SKM-1 (cell line): Measurements from ENCODE around the gene A1CF.

Source experiments
- DNase-seq: peaks from one replicate; lab custom pipeline; 2025; ENCODE audit not compliant: unreplicated experiment; lab: John Stamatoyannopoulos, UW

Gene A1CF

DNA sequence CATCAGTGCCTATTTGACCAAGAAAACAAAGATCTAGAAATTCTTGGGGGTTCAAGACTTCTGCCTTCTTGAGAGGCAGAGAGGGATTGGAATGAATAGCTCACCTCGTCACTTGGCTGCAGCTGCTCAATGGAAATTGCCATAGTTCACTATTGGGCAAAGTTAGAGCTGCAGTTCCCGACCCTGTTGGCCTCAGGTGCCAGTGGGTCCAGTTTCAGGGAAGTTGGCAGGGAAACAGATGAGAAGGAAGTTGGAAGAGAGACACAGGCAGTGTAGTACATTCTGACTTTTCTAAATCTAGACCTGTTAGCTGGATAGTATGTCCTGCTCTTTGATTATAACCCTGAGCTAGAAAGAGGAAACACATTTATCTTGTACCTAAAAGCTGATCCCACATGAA, 19.1 kb downstream of the A1CF start:
- no peak for DNase-seq

DNA sequence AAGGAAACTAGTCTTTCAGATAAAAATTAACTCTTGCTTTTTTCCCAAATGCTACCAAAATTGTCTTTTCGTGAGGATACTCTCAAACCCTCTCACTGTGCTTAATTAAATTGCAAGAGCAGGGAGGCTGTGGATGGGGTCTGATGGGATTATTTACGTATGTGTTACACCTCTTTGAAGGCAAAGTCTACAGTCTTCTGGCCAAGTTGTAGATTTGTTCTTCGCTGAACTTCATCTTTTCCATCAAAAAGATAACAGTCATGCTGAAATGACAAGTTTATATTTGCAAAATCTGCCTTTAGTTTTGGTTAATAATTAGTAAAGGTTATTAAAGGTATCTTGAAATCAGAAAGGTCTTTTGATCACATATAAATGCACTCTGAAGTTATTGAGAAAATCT, 22.7 kb downstream of the A1CF start:
- DNase-seq, result no peak

DNA sequence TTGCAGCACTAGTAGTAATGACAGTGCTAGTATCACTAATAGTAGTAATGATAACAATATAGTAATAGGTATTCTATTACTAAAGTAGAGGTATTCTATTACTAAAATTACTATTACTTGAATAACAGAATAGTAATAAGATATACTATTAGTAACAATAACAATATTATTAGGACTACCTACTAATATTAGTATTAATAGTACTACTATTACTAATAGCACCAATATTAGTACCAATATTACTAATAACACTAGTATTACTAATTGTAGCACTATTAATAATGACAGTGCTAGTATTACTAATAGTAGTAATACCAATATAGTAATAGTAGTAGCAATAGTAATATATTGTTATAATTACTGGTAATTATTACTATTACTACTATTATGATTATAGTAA, 24.1 kb downstream of the A1CF start:
- DNase-seq, result no peak

DNA sequence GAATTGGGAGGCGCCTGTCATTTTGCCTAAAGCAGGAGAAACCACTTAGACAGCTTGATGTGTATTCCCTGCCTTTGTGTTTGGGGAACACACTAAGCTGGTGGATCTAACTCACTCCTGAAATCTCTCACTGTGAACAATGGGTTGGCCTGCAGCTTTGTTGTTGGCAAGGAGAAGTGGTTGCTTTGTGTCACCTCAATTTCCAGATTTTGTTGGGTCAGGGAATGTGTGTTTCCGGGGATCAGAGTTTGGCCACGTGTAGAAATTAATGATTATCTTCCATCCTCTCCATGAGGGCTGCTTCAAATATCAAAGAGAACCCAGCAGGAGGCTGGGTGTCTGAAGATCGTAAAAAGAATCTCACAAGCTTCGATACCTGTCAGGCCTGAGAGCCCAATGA, 27.8 kb downstream of the A1CF start:
- DNase-seq, result no peak

DNA sequence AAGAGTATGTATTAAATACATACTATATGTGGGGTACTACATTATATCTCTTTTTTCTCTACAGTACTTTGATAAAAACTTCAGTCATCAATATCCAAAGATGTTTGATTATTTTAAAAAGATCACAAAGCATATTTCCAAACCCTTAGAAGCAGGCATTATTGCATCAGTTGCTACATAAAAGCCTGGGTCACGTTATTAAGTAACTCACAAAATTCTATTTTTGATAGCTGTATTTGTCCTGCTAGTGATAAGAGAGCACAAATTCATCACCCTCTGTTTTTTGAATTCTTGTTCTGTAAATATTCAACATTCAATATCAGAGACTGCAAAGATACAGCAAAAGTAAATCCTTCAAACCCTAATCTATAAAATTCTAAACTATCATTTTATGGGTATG, 30.0 kb downstream of the A1CF start:
- DNase-seq, result no peak

DNA sequence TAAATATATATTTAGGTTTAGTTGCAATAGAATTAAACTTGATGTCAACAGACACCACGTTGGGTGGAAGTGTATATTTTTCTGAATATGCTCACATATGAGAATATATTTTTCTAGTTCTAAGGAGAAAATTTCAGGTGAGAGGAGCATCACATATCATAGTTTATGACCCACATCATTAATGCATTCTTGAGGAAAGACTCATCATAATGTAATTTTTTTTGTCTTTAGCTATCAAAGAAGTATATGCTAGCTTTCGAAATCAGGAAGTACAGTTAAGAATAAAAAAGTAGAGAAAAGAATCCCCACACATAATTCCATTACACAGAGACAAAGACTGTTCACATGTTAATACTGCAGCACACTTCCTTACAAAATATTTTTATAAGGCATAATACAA, 30.4 kb downstream of the A1CF start:
- no peak for DNase-seq

DNA sequence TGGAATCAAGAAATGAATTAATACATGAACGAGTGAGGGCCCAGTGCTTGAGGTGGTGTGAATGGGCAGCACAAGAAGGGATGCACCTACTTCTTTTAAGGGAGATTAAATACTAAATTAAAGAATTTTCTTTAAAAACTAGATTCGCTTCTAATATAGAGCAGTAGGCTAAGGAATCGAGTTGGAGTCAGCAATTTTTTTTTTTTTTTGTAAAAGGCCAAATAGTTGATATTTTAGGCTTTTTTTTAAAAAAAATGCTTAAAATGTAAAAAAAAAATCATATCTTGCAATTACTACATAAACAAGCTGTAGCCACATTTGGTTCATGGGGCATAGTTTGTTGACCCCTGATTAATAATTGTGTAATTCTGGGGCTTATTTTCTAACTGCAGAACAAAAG, 31.9 kb downstream of the A1CF start:
- no peak for DNase-seq

DNA sequence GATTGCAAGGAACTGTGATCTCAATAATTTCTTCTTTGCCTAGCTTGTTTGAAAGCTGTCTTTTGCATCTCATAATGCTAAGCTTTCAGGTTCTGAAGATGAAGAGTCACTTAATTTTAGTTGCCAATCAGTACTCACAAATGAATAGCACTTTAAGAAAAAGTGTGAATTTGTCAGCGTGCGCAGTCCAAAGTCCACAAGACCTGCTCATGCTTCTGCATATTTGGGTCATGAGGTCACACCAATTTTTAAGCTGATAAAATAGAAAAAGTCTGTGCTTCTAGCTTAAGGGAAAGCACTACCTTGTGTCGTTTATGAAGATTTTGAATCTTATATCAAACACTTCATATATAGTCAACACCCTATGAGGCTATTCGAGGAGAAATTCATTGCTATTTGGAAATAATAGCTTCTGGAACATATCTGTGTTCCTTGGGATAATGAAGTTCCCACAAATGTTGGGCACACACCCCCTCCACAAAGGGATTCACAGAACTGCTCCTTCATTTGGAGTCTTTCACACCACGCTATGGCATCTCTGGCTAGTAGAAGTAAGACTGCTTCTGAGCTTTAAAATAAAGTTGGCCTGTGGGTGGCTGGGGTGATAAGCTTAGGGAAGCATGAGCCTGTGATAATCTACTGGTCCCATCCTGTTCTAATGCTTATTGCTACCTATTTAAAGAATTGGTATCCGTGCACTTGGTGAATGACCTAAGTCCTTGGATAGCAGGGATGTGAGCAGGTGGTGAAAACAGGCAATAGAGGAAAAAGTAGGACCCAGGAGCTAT, 33.3 kb downstream of the A1CF start:
- DNase-seq, result no peak

DNA sequence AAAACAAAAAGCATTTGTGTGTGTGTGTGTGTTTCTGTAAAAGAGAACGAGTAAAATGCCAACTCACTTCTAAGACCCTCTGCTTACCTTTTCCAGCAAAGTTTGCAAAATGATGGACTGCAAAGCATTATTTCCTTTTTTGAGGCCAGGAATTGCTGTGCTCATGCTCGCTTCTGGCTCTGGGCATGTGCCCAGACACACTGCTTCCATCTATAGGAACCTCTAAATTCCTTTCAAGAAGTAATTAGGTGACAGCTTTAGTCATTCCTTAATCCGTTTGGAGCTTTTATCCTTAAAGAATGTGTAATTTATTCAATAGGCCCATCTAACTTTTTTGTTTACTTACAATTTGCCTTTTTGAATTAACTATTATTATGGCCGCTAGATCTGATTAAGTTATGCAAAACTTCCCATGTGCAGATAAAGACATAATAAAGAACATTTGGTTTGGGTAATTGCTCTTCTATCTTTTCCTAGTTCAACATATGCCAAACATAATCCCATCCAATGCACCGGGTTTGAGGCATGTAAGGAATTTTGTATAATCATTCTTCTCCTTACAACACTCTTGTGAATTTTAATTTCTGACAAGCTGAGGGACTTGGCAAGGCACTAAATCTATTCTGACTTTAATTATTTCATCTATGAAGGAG, 34.7 kb downstream of the A1CF start:
- DNase-seq, result no peak

DNA sequence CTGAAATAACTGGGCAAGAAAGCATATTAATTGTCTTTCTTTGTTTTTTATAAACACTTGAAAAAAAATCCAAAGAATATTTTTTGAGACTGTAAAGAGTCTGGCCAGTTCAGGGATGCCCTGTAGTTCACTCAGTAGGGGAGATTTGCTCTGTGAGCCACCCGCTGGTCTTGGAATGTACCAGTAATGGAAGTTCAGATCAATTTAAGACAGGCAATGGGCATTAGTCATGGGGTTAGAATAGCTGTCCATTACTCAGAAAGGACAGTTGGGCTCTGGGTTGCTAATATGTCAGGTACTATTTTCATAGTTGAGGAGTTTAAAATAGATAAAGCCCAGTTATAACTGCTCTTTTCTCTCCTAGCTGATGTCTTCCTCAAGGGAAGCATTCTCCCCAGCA, 38.7 kb downstream of the A1CF start:
- DNase-seq, result no peak

DNA sequence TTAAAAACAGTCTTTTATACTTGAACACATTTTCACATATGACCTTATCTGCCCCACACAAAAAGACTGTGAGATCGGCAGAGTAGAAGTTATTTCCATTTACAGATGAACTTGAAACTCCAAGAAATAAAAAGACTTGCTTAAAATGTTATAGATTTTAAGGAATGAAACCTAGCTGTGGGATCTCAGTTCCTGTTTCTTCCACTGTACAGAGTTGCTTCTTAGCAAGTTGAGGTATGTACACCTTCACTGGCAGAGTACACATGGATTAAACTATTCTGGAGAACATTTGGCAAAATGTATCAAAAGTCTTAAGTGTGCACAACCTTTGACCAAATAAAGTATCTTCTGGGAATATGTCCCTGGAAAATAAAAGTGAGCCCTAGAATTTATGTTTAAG, 48.3 kb downstream of the A1CF start:
- no peak for DNase-seq

DNA sequence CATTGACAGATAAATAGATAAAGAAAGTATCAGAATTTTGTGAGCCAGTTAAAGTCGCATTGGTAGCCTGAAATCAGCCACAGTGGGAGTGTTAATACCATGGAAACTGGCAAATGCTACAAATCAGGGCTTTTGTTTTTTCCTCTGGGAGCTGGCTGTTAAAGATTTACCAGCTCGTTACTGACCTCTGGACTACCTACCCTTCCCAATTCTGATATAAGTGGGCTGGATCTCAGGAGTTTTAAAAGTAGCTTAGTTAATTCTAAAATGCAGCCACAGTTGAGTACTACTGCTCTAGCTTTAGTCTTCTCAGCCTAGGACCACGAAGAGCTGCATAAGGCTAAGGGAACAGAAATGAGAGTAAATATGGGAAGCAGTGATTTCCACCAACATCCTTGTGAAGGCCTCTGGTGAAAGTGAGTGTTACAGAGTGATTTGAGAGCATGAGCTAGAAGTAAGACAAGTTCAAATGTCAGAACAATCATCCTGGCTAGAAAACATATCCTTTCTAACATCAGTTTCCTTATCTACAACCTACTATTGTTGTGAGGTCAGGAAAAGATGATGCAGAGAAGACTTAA, 53.2 kb downstream of the A1CF start:
- DNase-seq, result no peak

DNA sequence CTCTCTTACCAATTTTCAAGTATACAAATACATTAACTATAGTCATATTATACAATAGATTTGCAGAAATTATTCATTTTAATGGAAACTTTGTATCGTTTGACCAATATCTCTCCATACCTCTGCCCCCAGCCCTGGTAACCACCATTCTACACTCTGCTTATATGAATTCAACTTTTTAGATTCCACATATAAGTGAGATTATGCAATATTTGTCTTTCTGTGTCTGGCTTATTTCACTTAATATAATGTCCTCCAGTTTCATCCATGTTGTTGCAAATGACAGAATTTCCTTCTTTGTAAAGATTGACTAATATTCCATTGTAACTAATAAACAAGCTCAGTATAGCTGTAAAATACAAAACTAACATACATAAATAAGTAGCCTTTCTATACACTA, 55.4 kb downstream of the A1CF start:
- no peak for DNase-seq

DNA sequence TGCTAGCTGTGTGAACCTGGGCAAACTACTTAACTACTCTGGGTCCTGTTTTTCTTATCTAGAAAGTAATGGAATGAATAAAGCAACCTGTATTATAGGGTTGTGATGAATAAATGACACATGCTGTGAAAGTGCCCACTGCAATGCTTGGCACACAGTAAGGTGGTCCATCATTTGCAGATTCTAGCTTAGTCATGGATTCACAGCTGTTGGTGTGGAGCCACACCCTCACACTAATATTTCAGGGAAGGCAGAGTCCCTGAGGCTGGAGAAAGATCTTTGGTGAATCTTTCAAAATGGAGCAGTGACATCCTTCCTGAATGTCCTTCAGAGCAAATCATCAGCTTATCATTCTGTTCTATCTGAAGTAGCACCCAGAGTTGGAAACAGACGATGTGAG, 60.6 kb downstream of the A1CF start:
- no peak for DNase-seq

DNA sequence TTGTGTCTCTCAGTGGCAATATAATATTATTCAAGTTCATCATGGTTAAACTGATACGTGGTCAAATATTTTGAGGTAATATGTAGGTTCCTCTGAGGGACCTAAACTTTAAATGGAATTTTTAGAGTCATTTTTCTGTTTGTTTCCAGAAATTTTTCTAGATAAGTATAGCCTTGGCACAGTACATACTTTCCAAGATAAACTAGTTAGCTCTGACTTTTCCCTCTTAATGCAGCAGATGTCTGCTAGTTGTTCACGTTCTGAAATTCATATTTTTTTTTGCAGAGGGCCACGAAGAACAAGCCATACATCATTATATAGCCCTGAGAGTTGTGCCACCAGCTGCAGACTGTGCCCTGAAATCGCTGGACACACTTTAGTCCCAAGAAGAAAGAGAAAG, 61.6 kb downstream of the A1CF start:
- no peak for DNase-seq

DNA sequence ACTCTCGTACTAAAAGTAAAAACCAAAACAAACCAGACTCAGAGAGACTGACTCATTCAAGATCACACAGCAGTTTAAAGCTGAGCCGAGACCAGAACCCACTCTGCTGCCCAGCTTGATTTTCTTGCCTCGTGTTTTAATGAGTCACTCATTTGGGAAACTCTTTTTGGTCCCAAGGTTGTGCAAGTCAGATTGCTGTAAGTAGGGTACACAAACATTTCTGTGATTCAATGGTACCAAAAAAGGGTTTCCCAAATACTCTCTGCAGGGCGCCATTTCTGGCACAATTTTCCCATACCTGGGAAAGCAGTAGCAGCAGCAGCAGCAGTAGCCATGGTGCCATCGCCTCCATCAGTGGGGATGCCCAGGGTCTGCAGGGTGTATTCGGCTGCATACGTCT, 75.8 kb downstream of the A1CF start:
- DNase-seq, result no peak

DNA sequence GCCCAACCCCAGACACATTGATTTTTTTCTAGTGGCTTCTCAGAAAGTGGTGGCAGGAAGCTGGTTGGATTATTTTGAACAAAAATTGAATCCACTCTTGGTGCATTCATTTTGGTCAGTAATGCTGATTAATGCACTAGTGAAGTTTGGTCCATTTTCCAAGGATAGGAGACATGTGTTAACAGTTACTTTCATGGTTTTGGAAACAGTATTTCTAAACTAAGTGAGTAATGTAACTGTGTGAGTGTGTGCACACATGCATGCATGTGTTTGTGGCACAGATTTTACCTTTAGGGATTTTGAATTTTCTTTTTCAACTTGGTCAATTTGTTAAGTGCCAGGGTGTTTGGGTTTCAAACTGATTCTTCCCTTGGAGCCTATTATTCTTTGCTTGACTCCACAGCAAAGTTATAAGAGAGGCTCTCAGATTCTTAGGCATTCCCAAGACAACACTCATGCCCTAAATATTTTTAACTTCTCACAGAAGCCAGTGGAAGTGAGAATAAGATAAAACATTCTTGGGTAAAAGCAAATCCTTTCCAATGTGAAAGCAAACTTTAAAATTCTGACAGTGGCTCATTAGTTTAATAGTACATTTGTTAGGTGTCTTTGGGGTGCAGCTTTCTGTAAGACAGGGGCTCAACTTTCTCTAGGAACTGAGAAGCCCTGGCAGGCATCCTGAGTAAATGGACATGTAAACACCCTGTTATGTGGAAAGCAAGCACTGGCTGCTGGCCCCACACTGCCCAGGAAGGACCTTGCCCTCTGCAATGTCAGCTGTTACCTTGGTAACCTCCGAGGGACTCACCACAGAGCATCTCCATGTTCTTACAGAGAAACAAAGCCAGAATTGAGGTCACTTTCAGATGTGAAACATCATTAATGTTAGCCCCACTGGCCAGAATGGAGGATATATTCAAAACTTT, 77.3 kb downstream of the A1CF start:
- no peak for DNase-seq

DNA sequence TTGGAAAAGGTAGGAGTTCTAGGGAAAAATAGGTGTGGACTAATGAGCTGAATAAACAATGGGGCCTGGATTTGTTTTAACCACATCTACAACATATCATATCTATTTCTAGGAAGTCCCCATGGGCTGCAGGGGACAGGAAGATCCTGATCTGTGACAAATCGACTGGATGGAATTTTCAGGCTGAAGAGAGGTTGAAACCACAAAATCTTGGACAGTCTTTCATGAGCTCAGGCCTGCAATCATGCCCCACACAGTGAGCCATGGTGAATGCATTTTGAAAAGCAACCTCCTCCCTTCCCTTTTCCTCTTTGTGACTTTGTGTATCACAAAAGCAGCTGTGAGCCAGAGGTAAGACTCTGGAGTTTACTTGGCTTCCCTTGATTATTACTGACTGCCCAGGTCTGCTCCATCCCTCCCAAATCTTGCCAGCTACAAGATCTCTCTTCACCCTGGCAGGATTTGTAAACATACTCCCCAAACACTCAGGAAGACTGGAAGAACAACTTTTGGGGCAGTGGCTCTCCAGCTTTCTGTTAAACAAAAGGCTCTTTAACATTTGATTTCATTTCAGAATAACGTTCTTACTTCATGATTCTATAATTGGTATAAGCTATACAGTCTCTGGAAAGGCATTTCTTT, 79.3 kb downstream of the A1CF start:
- no peak for DNase-seq

DNA sequence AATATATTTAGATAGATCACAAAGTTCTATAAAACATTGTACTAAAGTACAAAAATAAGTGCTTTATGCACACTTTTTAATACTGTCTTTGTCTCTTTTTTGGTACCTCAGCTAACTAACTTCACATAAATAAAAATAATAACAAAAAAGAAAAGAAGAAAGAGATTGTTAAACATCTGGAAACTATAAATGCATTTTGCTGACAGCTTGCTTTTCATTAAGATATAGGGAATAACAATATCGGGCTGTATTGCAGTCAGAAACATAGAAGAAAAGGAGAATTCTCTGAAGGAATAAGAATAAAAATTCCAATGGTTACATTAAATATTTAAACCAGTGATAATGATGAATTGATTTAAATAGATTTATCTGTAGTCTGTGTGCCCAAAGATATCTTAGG, 85.8 kb downstream of the A1CF start:
- no peak for DNase-seq

DNA sequence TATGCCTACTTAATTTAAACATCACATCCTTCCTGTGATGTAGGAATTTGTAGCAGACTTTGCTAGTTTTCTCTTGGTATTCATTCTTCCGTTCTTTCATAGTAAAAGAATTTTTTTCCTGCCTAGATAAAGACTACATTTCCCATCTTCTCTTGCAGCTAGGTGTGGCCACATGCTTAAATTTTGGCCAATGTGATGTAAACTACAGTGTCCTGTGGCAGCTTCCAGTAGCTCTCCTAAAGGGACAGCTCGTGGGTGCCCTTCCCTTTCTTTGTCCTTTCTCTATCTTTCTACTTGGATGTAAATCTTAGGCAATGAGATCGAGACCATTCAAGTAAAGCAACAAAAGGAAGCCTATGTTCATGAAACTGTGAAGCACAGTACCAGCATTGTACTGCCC, 87.1 kb downstream of the A1CF start:
- DNase-seq, result no peak

DNA sequence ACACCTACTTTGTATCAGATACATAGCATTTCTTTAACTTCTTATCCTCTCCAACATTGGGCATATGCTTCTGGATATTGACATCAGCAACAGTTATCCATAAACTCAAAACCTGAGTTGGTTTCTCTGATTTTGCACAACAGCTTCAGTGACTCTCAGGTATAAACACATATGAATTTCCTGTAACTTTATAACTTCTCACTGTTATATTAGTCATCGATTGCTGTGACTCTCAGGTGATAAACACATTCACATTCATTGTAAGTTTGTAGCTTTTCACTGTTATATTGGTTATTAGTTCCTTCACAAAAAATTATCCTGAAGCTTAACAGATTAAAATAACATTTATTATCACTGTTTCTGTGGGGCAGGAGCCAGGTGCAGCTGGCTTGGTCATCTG, 88.7 kb downstream of the A1CF start:
- DNase-seq, result no peak
